ENCODE measurements around the gene F7. TPM values are rescaled to one million over a fixed set of nuclear protein-coding genes. Genes with fewer than 3 reads are reported as not detected.

F7 gene
- polyA plus RNA-seq, 1 experiment = 0.06 TPM

- peaks cover 41% of the 10 kb centered on the region for H3K27me3 ChIP-seq (ENCODE audit: control insufficient read depth, insufficient read depth, low read length)
- CTCF ChIA-PET = no interaction called here
- POLR2A ChIA-PET = no interaction called here
- no peak for DNase-seq (ENCODE audit: low read depth, low spot score)
- H3K27ac ChIP-seq (ENCODE audit: low read depth, low read length) = no peak overlapping the region
- TF ChIP-seq, protein P1, sequence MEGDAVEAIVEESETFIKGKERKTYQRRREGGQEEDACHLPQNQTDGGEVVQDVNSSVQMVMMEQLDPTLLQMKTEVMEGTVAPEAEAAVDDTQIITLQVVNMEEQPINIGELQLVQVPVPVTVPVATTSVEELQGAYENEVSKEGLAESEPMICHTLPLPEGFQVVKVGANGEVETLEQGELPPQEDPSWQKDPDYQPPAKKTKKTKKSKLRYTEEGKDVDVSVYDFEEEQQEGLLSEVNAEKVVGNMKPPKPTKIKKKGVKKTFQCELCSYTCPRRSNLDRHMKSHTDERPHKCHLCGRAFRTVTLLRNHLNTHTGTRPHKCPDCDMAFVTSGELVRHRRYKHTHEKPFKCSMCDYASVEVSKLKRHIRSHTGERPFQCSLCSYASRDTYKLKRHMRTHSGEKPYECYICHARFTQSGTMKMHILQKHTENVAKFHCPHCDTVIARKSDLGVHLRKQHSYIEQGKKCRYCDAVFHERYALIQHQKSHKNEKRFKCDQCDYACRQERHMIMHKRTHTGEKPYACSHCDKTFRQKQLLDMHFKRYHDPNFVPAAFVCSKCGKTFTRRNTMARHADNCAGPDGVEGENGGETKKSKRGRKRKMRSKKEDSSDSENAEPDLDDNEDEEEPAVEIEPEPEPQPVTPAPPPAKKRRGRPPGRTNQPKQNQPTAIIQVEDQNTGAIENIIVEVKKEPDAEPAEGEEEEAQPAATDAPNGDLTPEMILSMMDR (IDR thresholded peaks at IDR 0.05; ENCODE audit: low read depth, low read length) = no peak
- no peaks in the 10 kb centered on the region; the same call in 1 of the 2 replicates for H3K9me3 ChIP-seq (ENCODE audit: control insufficient read depth, insufficient read depth, low read length)
- no peak overlapping the region for H3K4me3 ChIP-seq (ENCODE audit: low read depth, low read length)
Observed at GRCh38 chr13:113095146-113096051, 10.2 kb upstream of the F7 start.

DNA sequence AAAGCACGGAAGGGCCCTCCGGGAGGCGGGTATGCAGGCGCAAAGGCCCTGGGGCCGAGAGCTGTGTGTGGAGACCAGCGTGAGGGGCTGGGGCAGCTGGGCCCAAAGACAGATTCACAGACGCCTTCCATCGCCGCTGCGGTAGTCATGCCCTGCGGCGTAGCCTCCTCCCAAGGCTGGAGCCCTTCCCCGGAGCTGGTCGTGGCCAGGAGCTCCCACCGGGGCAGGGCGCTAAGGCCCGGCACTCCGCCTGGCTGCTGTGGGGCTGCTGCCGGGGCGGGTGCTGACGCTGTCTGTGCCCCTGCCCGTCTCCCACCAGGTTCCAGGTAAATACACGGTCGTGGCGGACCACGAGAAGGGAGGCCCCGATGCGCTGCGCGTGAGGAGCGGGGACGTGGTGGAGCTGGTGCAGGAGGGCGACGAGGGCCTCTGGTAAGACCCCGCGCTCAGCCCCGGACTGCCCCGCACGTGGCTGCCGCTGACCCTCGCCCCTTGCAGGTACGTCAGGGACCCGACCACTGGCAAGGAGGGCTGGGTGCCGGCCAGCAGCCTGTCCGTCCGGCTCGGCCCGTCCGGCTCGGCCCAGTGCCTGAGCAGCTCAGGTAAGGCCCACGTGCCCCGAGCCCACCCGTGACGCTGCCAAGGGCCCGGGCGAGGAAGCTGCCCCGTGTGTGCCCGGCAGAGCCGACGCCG, 9.4 kb upstream of the F7 start:
- Histone ChIP-seq H3K27ac (ENCODE audit: low read depth, low read length) (no peak overlapping the region), H3K9me3 (ENCODE audit: control insufficient read depth, insufficient read depth, low read length) (no peaks in the 10 kb centered on the region; the same call in 1 of the 2 replicates), H3K4me3 (ENCODE audit: low read depth, low read length) (no peak overlapping the region), H3K27me3 (ENCODE audit: control insufficient read depth, insufficient read depth, low read length) (peaks cover 37% of the 10 kb centered on the region)
- ChIA-PET CTCF (no interaction called here), POLR2A (no interaction called here)
- no peak for DNase-seq (ENCODE audit: low read depth, low spot score)
- TF ChIP-seq, protein P1 (IDR thresholded peaks at IDR 0.05; ENCODE audit: low read depth, low read length) = no peak

GRCh38 chr13:113096745-113097305, 8.8 kb upstream of the F7 start:
- Histone ChIP-seq H3K27me3 (ENCODE audit: control insufficient read depth, insufficient read depth, low read length) (peaks cover 37% of the 10 kb centered on the region), H3K9me3 (ENCODE audit: control insufficient read depth, insufficient read depth, low read length) (no peaks in the 10 kb centered on the region; the same call in 1 of the 2 replicates), H3K4me3 (ENCODE audit: low read depth, low read length) (no peak overlapping the region), H3K27ac (ENCODE audit: low read depth, low read length) (no peak overlapping the region)
- DNase-seq (ENCODE audit: low read depth, low spot score) = no peak
- ChIA-PET CTCF (no interaction called here), POLR2A (no interaction called here)
- TF ChIP-seq, protein P1 (IDR thresholded peaks at IDR 0.05; ENCODE audit: low read depth, low read length) = no peak

GRCh38 chr13:113097651-113098050, 7.9 kb upstream of the F7 start:
- Histone ChIP-seq H3K27me3 (ENCODE audit: control insufficient read depth, insufficient read depth, low read length) (peaks cover 34% of the 10 kb centered on the region), H3K27ac (ENCODE audit: low read depth, low read length) (no peak overlapping the region), H3K4me3 (ENCODE audit: low read depth, low read length) (no peak overlapping the region), H3K9me3 (ENCODE audit: control insufficient read depth, insufficient read depth, low read length) (no peaks in the 10 kb centered on the region; the same call in 1 of the 2 replicates)
- CTCF ChIA-PET = no interaction called here
- TF ChIP-seq, protein P1 (IDR thresholded peaks at IDR 0.05; ENCODE audit: low read depth, low read length) = no peak
- DNase-seq (ENCODE audit: low read depth, low spot score) = no peak
- POLR2A ChIA-PET = no interaction called here
